Inflammatory macrophage treated with lipopolysaccharide for 1 hour (primary cell): ENCODE data around the gene CDK16.

Experiments used
- DNase-seq, 2 donors: peaks; one replicate each; pipeline ENCODE4 v3.0.0-alpha.2; 2020 to 2022

CDK16 gene

GRCh38 chrX:47186096-47186740, 32.3 kb upstream of the CDK16 start:
- no peak for DNase-seq

DNA sequence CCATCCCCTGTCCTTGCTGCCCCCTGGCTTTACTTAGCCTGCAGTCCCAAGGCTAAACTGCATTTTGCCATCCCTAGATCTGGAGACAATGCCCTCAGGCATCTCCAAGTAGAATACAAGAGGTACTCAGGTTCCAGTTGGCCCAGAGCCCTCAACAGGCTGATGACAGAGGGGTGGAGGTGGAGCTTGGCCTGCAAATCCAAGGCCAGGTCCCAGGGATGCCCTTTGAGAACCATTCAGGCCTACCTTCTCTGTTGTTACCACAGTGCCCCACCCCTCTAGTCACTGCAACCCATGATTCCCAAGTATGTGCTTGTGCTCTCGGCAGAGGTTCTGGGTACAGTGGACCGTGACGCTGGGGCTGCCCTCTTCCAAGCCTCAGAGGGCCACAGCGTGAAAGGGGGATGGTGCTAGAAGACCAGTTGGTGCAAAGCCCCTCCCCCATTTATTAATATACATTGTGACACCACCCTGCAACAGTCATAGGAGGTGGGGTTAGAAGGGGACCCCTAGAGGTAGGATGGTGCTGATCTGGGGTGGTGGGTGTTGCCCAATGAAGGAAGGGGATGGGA, 31.3 kb upstream of the CDK16 start:
- no peak for DNase-seq

- DNase-seq, result no peak
Measured at GRCh38 chrX:47189906-47190305, 28.6 kb upstream of the CDK16 start.

DNA sequence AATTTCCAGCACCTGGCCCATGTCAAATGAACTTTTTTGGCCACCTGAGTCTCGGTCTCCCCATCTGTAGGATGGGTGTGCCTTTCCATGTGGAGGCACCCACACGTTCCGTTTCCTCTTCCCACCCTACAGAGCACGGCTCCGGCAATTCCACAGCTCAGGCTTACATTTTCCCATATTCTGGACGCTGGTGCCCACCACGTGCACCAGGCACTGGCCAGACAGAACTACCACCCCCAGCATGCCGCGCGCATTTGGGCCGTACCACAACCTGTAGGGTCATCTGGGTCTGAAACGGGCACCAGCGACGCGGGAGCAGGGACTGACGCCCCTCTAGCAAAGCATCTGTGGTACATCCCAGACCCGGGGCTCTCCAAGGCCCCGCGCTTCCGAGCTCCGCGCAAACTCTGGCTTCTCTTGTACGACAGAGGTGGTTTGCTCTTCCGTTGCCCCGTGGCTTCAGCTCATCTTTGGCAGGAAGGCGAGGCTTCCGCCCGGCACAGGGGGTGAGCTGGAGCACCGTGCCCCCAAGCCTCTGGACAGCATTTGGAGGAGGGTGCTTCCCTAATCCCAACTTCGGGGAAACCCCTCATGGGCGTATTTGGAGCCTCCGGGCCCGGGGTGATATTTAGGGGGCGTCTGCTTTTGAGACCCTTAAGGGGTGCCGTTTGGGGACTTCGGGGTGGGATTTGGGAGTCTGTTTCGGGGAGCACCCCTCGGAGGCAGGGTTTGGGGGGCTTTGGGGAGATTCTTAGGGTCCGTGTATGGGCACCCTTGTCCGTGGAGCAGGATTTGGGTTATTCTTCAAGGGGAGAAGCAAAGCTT, 27.8 kb upstream of the CDK16 start:
- peak; percentile 61 to 69 for DNase-seq

- no peak for DNase-seq
Measured at GRCh38 chrX:47191331-47191730, 27.1 kb upstream of the CDK16 start.

- DNase-seq, result no peak
Measured at GRCh38 chrX:47191806-47192401, 26.6 kb upstream of the CDK16 start.

GRCh38 chrX:47193475-47194193, 24.8 kb upstream of the CDK16 start, which contains the start of gene UBA1:
TSS of gene UBA1 (plus strand) at chrX:47193829. CDS start at chrX:47198803, 4,974 bp downstream.
- DNase-seq, result peak; percentile 88 to 97

DNA sequence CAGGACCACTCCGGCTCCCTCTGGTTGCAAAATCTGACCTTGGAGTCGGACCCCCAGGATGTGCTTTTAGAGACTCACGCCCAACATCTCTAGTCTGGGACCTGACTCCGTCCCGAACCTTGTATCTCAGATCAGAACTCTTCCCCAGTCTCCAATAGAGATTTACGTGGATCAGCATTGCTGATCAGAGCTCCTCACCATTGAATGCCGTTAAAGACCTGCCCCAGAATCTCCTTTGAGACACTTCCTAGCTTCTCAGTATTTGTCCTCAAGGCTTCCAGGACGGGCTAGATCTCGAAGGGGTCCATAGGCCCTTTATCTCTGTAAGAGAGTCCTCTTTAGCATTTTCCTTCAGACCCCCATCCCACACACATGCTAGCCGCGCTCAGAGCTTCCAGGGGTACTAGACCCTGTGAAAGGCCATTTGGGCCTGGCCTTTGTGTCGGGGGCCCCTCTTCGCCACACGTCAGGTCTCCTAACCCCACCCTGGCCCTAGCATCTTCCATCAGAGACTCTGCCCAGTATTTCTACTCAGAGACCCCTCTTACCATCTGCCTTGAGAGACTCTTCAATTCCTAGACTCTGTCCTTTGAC, 24.2 kb upstream of the CDK16 start:
- no peak for DNase-seq

GRCh38 chrX:47196098-47196497, 22.4 kb upstream of the CDK16 start:
- DNase-seq, result no peak

GRCh38 chrX:47197526-47197925, 21.0 kb upstream of the CDK16 start:
- no peak for DNase-seq

DNA sequence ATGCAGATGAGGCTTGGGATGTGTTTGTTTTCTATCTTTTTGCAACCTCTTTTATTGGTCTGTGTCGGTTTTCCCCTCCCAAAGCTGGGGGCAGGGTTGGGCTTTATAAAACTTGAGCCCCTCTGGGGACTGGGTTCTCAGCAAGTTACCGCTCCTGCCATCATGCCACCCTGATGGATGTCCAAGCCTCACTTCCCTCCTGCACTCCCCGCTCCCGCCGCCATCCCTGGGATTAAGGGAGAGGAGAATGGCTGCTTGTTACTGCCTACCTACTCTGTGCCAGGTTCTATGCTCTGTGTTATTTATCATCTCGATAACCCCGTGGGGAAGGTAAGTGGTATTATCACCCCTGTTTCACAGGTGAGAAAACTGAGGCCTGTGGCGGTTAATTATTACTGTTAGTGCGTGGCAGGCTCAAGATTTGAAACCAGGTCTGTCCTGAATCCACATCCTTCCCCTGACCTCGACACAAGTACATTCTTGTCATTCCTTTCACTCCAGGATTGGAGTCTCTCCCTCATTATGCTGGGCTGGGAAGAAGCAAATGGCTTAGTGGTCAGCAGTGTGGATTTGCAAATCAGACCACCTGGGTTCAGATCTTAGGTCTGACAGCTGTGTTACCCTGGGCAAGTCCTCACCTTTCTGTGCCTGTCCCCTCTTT, 20.3 kb upstream of the CDK16 start:
- no peak for DNase-seq

GRCh38 chrX:47198687-47199080, 19.8 kb upstream of the CDK16 start:
- DNase-seq, result no peak

DNA sequence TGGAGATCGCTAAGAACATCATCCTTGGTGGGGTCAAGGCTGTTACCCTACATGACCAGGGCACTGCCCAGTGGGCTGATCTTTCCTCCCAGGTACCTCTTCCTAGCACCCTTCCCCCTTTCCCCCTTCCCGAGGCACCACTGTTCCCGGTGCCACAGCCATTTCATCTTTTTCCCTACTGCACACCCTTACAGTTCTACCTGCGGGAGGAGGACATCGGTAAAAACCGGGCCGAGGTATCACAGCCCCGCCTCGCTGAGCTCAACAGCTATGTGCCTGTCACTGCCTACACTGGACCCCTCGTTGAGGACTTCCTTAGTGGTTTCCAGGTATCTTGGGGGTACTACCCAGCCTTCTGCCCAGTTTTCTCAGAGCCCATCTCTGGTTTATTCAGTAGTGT, 19.2 kb upstream of the CDK16 start:
- no peak for DNase-seq

GRCh38 chrX:47200385-47201150, 17.9 kb upstream of the CDK16 start:
- no peak for DNase-seq

- no peak for DNase-seq
Measured at GRCh38 chrX:47201345-47201944, 17.0 kb upstream of the CDK16 start.

GRCh38 chrX:47202316-47202715, 16.2 kb upstream of the CDK16 start:
- DNase-seq, result no peak

GRCh38 chrX:47202877-47203276, 15.6 kb upstream of the CDK16 start:
- no peak for DNase-seq

DNA sequence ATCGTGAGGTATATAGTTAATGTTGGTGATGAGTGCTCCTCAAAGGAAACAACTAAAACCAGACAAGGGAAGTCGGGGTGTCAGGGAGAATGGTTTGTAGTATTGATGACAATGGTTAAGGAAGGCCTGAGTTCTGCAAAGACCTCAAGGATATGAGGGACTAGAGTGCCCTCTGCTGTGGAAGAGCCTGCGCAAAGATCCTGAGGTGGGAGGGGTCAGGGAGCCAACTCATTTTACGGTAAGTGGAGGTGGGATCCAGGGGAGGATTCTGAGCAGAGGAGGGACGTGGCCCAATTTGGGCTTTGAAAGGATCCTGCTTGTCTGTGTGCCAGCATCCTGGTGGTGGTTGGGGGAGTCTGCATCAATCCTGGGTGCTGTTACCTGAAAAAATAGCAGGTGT, 13.5 kb upstream of the CDK16 start:
- no peak for DNase-seq

DNA sequence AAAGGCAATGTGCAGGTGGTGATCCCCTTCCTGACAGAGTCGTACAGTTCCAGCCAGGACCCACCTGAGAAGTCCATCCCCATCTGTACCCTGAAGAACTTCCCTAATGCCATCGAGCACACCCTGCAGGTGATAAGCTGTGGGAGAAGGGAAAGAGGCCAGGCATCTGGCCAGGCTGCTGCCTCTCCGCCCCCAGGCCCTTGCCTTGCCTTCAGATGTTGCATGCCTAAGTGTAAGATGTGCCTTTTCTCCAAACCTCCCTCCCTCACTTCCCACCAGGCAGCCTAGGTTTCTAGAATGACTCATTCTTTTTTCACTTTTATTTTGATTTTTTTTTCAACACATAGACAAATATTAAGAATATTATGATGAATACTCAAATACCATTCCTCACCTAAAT, 12.2 kb upstream of the CDK16 start:
- DNase-seq, result no peak

GRCh38 chrX:47208108-47208507, 10.4 kb upstream of the CDK16 start:
- no peak for DNase-seq
